EL (cell line): ENCODE measurements around the gene LIME1.

Experiments
- DNase-seq: peaks from one replicate; pipeline ENCODE4 v3.0.0-alpha.2; 2016

Gene LIME1

GRCh38 chr20:63735859-63736718, at the start of gene LIME1:
TSS of gene LIME1 (plus strand) at chr20:63736664. CDS start at chr20:63737550, 886 bp downstream.
- no peak for DNase-seq

- DNase-seq = no peak
These were observed 48.9 kb upstream of the LIME1 start for GRCh38 chr20:63687419-63688178.

- no peak for DNase-seq
These were observed 48.0 kb upstream of the LIME1 start for GRCh38 chr20:63688228-63689045.

GRCh38 chr20:63689046-63690002, 47.1 kb upstream of the LIME1 start:
- DNase-seq = no peak

GRCh38 chr20:63690003-63690897, 46.2 kb upstream of the LIME1 start:
- DNase-seq = no peak

GRCh38 chr20:63690898-63691710, 45.4 kb upstream of the LIME1 start:
- no peak for DNase-seq

GRCh38 chr20:63691711-63692435, 44.6 kb upstream of the LIME1 start:
- no peak for DNase-seq

GRCh38 chr20:63692436-63693082, 43.9 kb upstream of the LIME1 start:
- DNase-seq = peak; percentile 28

GRCh38 chr20:63693083-63693732, 43.3 kb upstream of the LIME1 start:
- no peak for DNase-seq

GRCh38 chr20:63693733-63694583, 42.5 kb upstream of the LIME1 start:
- DNase-seq = no peak

- DNase-seq = no peak
These were observed 41.7 kb upstream of the LIME1 start for GRCh38 chr20:63694584-63695423.

GRCh38 chr20:63695424-63696305, 40.8 kb upstream of the LIME1 start:
- no peak for DNase-seq

- DNase-seq = no peak
These were observed 40.2 kb upstream of the LIME1 start for GRCh38 chr20:63696306-63696627.

- DNase-seq = no peak
These were observed 39.7 kb upstream of the LIME1 start, which contains the start of gene TNFRSF6B for GRCh38 chr20:63696628-63697356. TSS of gene TNFRSF6B (plus strand) at chr20:63696652. CDS start at chr20:63696768, 116 bp downstream.
